SK-N-SH treated with all-trans-retinoic acid at 6 μM for 48 hours (cell line): ENCODE data around the gene TNN.

Source experiments
- ATAC-seq: fragments of 200-7000 bp; cut with Tn5 transposase; 3 replicates; pipeline ENCODE4 v1.9.1; 2020; ENCODE audit warnings: mild to moderate bottlenecking, moderate library complexity
- ARNTL ChIP-seq: fragments of 450-650 bp; formaldehyde crosslinking; IDR thresholded peaks from 2 replicates; pipeline ENCODE4 v1.5.0; 2020; ENCODE audit warnings: low read depth, mild to moderate bottlenecking, moderate library complexity, borderline replicate concordance
- CREB5 ChIP-seq: fragments of 250-450 bp; sonication (Bioruptor Pico); IDR thresholded peaks from 2 replicates; pipeline ENCODE4 v1.5.1; 2020; ENCODE audit warnings: low read depth, mild to moderate bottlenecking, moderate library complexity
- CSDC2 ChIP-seq: fragments of 250-450 bp; sonication (Bioruptor Pico); IDR thresholded peaks from 2 replicates; pipeline ENCODE4 v1.5.0; 2020; ENCODE audit warnings: mild to moderate bottlenecking, moderate library complexity
- CSRNP3 ChIP-seq: fragments of 250-450 bp; sonication (Bioruptor Pico); IDR thresholded peaks from 2 replicates; pipeline ENCODE4 v1.5.1; 2021; ENCODE audit warnings: mild to moderate bottlenecking, moderate library complexity
- ESRRG ChIP-seq: fragments of 250-450 bp; sonication (Bioruptor Pico); IDR thresholded peaks from 2 replicates; pipeline ENCODE4 v1.6.1; 2021; ENCODE audit warnings: mild to moderate bottlenecking
- GLIS3 ChIP-seq: fragments of 250-450 bp; sonication (Bioruptor Pico); IDR thresholded peaks from 2 replicates; pipeline ENCODE4 v1.5.0; 2020; ENCODE audit warnings: mild to moderate bottlenecking, moderate library complexity
- ISL1 ChIP-seq: fragments of 250-450 bp; sonication (Bioruptor Pico); IDR thresholded peaks from 2 replicates; pipeline ENCODE4 v2.1.2; 2022; ENCODE audit warnings: mild to moderate bottlenecking, moderate library complexity
- OSR1 ChIP-seq: fragments of 250-450 bp; sonication (Bioruptor Pico); IDR thresholded peaks from 2 replicates; pipeline ENCODE4 v1.8.0; 2022; ENCODE audit warnings: moderate library complexity, mild to moderate bottlenecking, inconsistent platforms
- POU6F1 ChIP-seq: fragments of 250-450 bp; sonication (Bioruptor Pico); IDR thresholded peaks from 2 replicates; pipeline ENCODE4 v1.8.0; 2021; ENCODE audit warnings: low read depth, mild to moderate bottlenecking, moderate library complexity, borderline replicate concordance
- PPARA ChIP-seq: fragments of 250-450 bp; sonication (Bioruptor Pico); IDR thresholded peaks from 2 replicates; pipeline ENCODE4 v1.5.0; 2020; ENCODE audit warnings: mild to moderate bottlenecking, borderline replicate concordance
- RARB ChIP-seq: fragments of 250-450 bp; sonication (Bioruptor Pico); IDR thresholded peaks from 2 replicates; pipeline ENCODE4 v1.8.0; 2021; ENCODE audit warnings: mild to moderate bottlenecking, moderate library complexity
- SNAI2 ChIP-seq: fragments of 250-450 bp; sonication (Bioruptor Pico); IDR thresholded peaks from 2 replicates; pipeline ENCODE4 v1.5.0; 2020; ENCODE audit warnings: mild to moderate bottlenecking, moderate library complexity
- TCF4 ChIP-seq: fragments of 250-450 bp; sonication (Bioruptor Pico); IDR thresholded peaks from 2 replicates; pipeline ENCODE4 v1.8.0; 2021; ENCODE audit warnings: mild to moderate bottlenecking, moderate library complexity, borderline replicate concordance
- TSHZ2 ChIP-seq: fragments of 250-450 bp; sonication (Bioruptor Pico); IDR thresholded peaks from 2 replicates; pipeline ENCODE4 v1.5.0; 2020; ENCODE audit warnings: mild to moderate bottlenecking, moderate library complexity
- ZC3H10 ChIP-seq: fragments of 250-450 bp; sonication (Bioruptor Pico); IDR thresholded peaks from 2 replicates; pipeline ENCODE4 v1.5.1; 2021; ENCODE audit warnings: mild to moderate bottlenecking, moderate library complexity
- ZFP30 ChIP-seq: fragments of 450-650 bp; formaldehyde crosslinking; IDR thresholded peaks from 2 replicates; pipeline ENCODE4 v1.5.0; 2022; ENCODE audit warnings: mild to moderate bottlenecking, moderate library complexity
- ZNF565 ChIP-seq: fragments of 450-650 bp; formaldehyde crosslinking; conservative IDR thresholded peaks from 2 replicates; pipeline ENCODE4 v1.5.0; 2020; ENCODE audit warnings: low read depth, mild to moderate bottlenecking, moderate library complexity
- ZNF70 ChIP-seq: fragments of 450-650 bp; formaldehyde crosslinking; IDR thresholded peaks from 2 replicates; pipeline ENCODE4 v1.5.0; 2020; ENCODE audit warnings: mild to moderate bottlenecking, moderate library complexity
- TF ChIP-seq, protein P1 (sequence below): fragments of 250-450 bp; sonication (Bioruptor Pico); IDR thresholded peaks from 2 replicates; pipeline ENCODE4 v1.8.0; 2020; ENCODE audit warnings: mild to moderate bottlenecking, moderate library complexity, borderline replicate concordance

Gene TNN

GRCh38 chr1:175129644-175129996 lies 62.0 kb downstream of the TNN start:
- TF ChIP-seq ESRRG (CRISPR knock-in tag) (no peak), TCF4 (CRISPR knock-in tag) (no peak), OSR1 (CRISPR knock-in tag) (no peak), CSDC2 (CRISPR knock-in tag) (no peak), ARNTL (no peak), TSHZ2 (CRISPR knock-in tag) (no peak), POU6F1 (no peak), GLIS3 (CRISPR knock-in tag) (no peak), ZFP30 (CRISPR knock-in tag) (no peak), SNAI2 (no peak), CSRNP3 (CRISPR knock-in tag) (no peak), ZNF70 (CRISPR knock-in tag) (no peak), RARB (CRISPR knock-in tag) (no peak), CREB5 (no peak), ISL1 (CRISPR knock-in tag) (no peak), PPARA (no peak), ZNF565 (CRISPR knock-in tag) (no peak)
- TF ChIP-seq, protein P1, sequence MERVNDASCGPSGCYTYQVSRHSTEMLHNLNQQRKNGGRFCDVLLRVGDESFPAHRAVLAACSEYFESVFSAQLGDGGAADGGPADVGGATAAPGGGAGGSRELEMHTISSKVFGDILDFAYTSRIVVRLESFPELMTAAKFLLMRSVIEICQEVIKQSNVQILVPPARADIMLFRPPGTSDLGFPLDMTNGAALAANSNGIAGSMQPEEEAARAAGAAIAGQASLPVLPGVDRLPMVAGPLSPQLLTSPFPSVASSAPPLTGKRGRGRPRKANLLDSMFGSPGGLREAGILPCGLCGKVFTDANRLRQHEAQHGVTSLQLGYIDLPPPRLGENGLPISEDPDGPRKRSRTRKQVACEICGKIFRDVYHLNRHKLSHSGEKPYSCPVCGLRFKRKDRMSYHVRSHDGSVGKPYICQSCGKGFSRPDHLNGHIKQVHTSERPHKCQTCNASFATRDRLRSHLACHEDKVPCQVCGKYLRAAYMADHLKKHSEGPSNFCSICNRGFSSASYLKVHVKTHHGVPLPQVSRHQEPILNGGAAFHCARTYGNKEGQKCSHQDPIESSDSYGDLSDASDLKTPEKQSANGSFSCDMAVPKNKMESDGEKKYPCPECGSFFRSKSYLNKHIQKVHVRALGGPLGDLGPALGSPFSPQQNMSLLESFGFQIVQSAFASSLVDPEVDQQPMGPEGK (CRISPR knock-in tag): no peak
- no peak for ATAC-seq

DNA sequence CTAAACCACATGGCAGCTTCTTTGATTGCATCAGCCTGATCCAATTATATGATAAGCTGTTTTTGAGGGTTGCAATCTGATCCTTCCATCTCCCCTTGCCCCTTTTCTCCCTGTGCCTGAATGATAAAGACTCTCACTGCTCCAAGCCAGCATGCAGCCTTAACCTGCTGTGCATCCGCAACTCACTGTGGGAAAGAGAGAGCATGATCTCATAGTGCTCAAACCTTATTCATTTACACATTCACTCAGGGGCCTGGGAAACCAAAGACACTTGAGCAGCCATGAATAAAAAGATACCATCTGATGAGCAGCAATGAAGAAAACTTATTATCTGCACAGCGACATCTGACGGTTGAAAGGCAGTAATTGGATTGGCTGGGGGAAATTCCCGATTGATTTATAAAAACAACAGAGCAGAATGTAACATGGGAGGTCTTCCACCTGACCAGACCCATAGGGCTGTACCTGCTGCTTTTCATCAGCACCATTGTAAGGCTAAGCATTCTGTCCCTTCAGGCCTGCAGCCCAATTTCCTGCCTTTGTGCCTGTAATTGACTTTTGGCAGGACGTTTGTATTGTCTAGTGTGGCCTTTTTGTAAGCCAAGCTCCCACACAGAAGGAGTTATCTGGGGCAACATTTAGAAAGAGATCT lies 62.5 kb downstream of the TNN start:
- peak; percentile 70 for ATAC-seq

More for the DNA sequence above, 62.5 kb downstream of the TNN start:
- TF ChIP-seq ZC3H10 (CRISPR knock-in tag) (no peak), OSR1 (CRISPR knock-in tag) (no peak), CSRNP3 (CRISPR knock-in tag) (no peak)
- TF ChIP-seq, all 23 proteins: peak for 0
